ENCODE results near the gene LRCH2. TPM values are rescaled to one million over a fixed set of nuclear protein-coding genes. Genes with fewer than 3 reads are reported as not detected.
"Not testable (repeated sequence)": the region's sequence is repeated elsewhere in the genome, so short reads cannot be mapped to it uniquely, and the experiment has no call there.

LRCH2 gene
- total RNA-seq, 2 experiments from 2014 or later = not detected

DNA sequence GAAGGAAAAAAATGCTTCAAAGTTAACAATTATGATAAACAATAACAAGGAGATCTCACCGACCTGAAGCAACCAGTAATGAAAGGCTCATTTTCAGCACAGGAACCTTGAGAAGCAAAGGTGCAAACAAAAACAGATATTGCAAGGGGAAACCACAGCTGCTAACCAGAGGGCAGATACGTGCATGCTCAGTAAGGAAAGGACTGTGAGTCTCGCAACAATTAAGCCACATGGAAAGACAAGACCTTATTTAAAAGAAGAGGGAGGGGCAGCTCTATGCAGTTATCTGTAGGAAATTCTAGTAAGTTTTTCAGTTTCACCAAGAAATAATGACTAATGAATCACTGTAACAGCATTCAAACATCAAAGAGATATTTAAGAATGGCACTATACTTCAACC, 19.3 kb downstream of the LRCH2 start:
- Histone ChIP-seq H3K4me2 (ENCODE audit: low read length) (no peak overlapping the region), H3K4me1 (ENCODE audit: insufficient read depth, low read length, poor library complexity, severe bottlenecking) (no peaks in the 10 kb centered on the region), H3K79me2 (ENCODE audit: insufficient read depth, low read depth, low read length) (no peaks in the 10 kb centered on the region), H3K4me3 (ENCODE audit: low read depth, low read length, poor library complexity, severe bottlenecking) (no peak overlapping the region), H2AFZ (ENCODE audit: low read length) (no peak overlapping the region), H3K27ac (ENCODE audit: low read depth, low read length, poor library complexity, severe bottlenecking) (no peak overlapping the region), H4K20me1 (ENCODE audit: insufficient read depth, low read length) (no peaks in the 10 kb centered on the region), H3K9me2 (ENCODE audit: insufficient read depth, low read length) (no peaks in the 10 kb centered on the region), H3K9me3 (ENCODE audit: low read length) (no peaks in the 10 kb centered on the region), H3K36me3 (ENCODE audit: insufficient read depth, low read length) (no peaks in the 10 kb centered on the region)
- CTCF ChIA-PET (ENCODE audit: unreplicated experiment) = no interaction called here
- POLR2A ChIA-PET = no interaction called here
- intact Hi-C loops (cut with micrococcal nuclease; ENCODE audit: unreplicated experiment) = no loop called here
- TF ChIP-seq CTCF (conservative IDR thresholded peaks at IDR 0.05; ENCODE audit: low read length) = no peak
- TF ChIP-seq EZH2phosphoT487 (IDR thresholded peaks at IDR 0.05; ENCODE audit: borderline replicate concordance, low read depth, low read length) = no peak
- no TSS peak for BruUV-seq (replicated peaks)
- DNase-seq (ENCODE audit: low spot score) = no peak

GRCh38 chrX:115214151-115214550, 19.7 kb downstream of the LRCH2 start:
- CTCF ChIA-PET (ENCODE audit: unreplicated experiment) = no interaction called here

DNA sequence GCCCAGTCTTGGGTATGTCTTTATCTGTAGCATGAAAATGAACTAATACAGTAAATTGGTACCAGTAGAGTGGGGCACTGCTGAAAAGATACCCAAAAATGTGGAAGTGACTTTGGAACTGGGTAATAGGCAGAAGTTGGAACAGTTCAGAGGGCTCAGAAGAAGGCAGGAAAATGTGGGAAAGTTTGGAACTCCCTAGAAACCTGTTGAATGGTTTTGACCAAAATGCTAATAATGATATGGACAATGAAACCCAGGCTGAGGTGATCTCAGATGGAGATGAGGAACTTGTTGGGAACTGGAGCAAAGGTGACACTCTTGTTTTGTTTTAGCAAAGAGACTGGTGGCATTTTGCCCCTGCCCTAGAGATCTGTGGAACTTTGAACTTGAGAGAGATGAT, 24.3 kb downstream of the LRCH2 start:
- H3K9me2 ChIP-seq (ENCODE audit: insufficient read depth, low read length); POLR2A ChIA-PET; H2AFZ ChIP-seq (ENCODE audit: low read length); BruUV-seq (replicated peaks); H3K36me3 ChIP-seq (ENCODE audit: insufficient read depth, low read length); H3K4me2 ChIP-seq (ENCODE audit: low read length); DNase-seq (ENCODE audit: low spot score); H3K4me1 ChIP-seq (ENCODE audit: insufficient read depth, low read length, poor library complexity, severe bottlenecking); H3K4me3 ChIP-seq (ENCODE audit: low read depth, low read length, poor library complexity, severe bottlenecking); H4K20me1 ChIP-seq (ENCODE audit: insufficient read depth, low read length); H3K27ac ChIP-seq (ENCODE audit: low read depth, low read length, poor library complexity, severe bottlenecking); H3K9me3 ChIP-seq (ENCODE audit: low read length); CTCF ChIA-PET (ENCODE audit: unreplicated experiment); intact Hi-C loops (cut with micrococcal nuclease; ENCODE audit: unreplicated experiment); H3K79me2 ChIP-seq (ENCODE audit: insufficient read depth, low read depth, low read length): not testable (repeated sequence)

More at GRCh38 chrX:115214151-115214550, 19.7 kb downstream of the LRCH2 start:
- H3K9me3 ChIP-seq (ENCODE audit: low read length) = no peaks in the 10 kb centered on the region
- no peaks in the 10 kb centered on the region for H4K20me1 ChIP-seq (ENCODE audit: insufficient read depth, low read length)
- TF ChIP-seq EZH2phosphoT487 (IDR thresholded peaks at IDR 0.05; ENCODE audit: borderline replicate concordance, low read depth, low read length) = no peak
- TF ChIP-seq CTCF (conservative IDR thresholded peaks at IDR 0.05; ENCODE audit: low read length) = no peak
- intact Hi-C loops (cut with micrococcal nuclease; ENCODE audit: unreplicated experiment) = no loop called here
- no peaks in the 10 kb centered on the region for H3K9me2 ChIP-seq (ENCODE audit: insufficient read depth, low read length)
- H3K4me2 ChIP-seq (ENCODE audit: low read length) = no peak overlapping the region
- H3K36me3 ChIP-seq (ENCODE audit: insufficient read depth, low read length) = no peaks in the 10 kb centered on the region
- DNase-seq (ENCODE audit: low spot score) = no peak
- no peaks in the 10 kb centered on the region for H3K4me1 ChIP-seq (ENCODE audit: insufficient read depth, low read length, poor library complexity, severe bottlenecking)
- BruUV-seq (replicated peaks) = no TSS peak
- POLR2A ChIA-PET = no interaction called here
- no peak overlapping the region for H3K4me3 ChIP-seq (ENCODE audit: low read depth, low read length, poor library complexity, severe bottlenecking)
- no peak overlapping the region for H2AFZ ChIP-seq (ENCODE audit: low read length)
- H3K79me2 ChIP-seq (ENCODE audit: insufficient read depth, low read depth, low read length) = no peaks in the 10 kb centered on the region
- H3K27ac ChIP-seq (ENCODE audit: low read depth, low read length, poor library complexity, severe bottlenecking) = no peak overlapping the region

Data from OCI-LY7 (cell line).